HL-60/S4 treated with retinoic acid at 250 ng/mL for 4 days and 3 days (cell line): Measurements from ENCODE around the gene TRMT1.

ENCODE experiments used
- in situ Hi-C: fragments of 300-500 bp; cut with MboI; formaldehyde crosslinking; loops from 2 replicates; pipeline ENCODE4 v1.7.0; 2022; ENCODE audit warnings: low sequenced_read_pairs

The TRMT1 gene

GRCh38 chr19:13074378-13074777 is 42.2 kb downstream of the TRMT1 start:
- in situ Hi-C loops = no loop called here

GRCh38 chr19:13073263-13073662 is 43.3 kb downstream of the TRMT1 start:
- in situ Hi-C loops = no loop called here

GRCh38 chr19:13072188-13072908 is 44.2 kb downstream of the TRMT1 start:
- in situ Hi-C loops = no loop called here

GRCh38 chr19:13071444-13072187 is 44.9 kb downstream of the TRMT1 start:
- in situ Hi-C loops = no loop called here

GRCh38 chr19:13070425-13071140 is 46.0 kb downstream of the TRMT1 start:
- in situ Hi-C loops = no loop called here

- in situ Hi-C loops = no loop called here
Measured at GRCh38 chr19:13069415-13070359, 46.9 kb downstream of the TRMT1 start.

- in situ Hi-C loops = no loop called here
Measured at GRCh38 chr19:13068085-13068846, 48.3 kb downstream of the TRMT1 start.

GRCh38 chr19:13066933-13067807 is 49.4 kb downstream of the TRMT1 start:
- in situ Hi-C loops = no loop called here

- in situ Hi-C loops = no loop called here
Measured at GRCh38 chr19:13066226-13066625, 50.3 kb downstream of the TRMT1 start.

GRCh38 chr19:13064092-13064489 is 52.4 kb downstream of the TRMT1 start:
- in situ Hi-C loops = no loop called here

GRCh38 chr19:13063461-13064091 is 53.0 kb downstream of the TRMT1 start:
- in situ Hi-C loops = no loop called here

GRCh38 chr19:13062317-13062716 is 54.2 kb downstream of the TRMT1 start:
- in situ Hi-C loops = no loop called here

GRCh38 chr19:13060964-13061927 is 55.3 kb downstream of the TRMT1 start:
- in situ Hi-C loops = no loop called here

GRCh38 chr19:13060233-13060963 is 56.1 kb downstream of the TRMT1 start:
- in situ Hi-C loops = no loop called here

GRCh38 chr19:13058951-13059660 is 57.4 kb downstream of the TRMT1 start:
- in situ Hi-C loops = no loop called here

GRCh38 chr19:13057744-13058143 is 58.8 kb downstream of the TRMT1 start:
- in situ Hi-C loops = no loop called here
